ELF-1 (cell line): Measurements from ENCODE around the gene NTN1.

Experiments
- DNase-seq: peaks from one replicate; pipeline ENCODE4 v3.0.0-alpha.2; 2016; ENCODE audit warnings: low read depth, low spot score

Gene NTN1

DNA sequence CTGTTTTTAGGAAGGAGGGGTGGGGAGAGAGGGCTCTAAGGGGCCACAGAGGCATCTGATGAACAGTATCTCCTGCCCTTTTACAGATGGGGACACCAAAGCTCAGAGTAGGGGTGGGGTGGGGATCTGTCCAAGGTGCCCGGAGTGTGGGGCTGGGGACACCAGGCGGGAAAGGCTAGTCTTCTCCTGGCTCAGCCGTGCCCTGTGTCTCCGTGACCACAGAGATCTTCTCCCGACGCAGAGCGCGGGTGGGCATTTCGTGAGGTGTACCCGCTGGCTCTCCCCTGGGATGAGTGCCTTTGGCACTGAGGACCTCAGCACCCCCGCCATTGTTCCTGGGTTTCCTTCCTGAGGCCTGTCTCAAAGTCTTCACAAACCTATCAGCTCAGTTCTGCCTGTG, 209.6 kb downstream of the NTN1 start:
- DNase-seq = no peak

DNA sequence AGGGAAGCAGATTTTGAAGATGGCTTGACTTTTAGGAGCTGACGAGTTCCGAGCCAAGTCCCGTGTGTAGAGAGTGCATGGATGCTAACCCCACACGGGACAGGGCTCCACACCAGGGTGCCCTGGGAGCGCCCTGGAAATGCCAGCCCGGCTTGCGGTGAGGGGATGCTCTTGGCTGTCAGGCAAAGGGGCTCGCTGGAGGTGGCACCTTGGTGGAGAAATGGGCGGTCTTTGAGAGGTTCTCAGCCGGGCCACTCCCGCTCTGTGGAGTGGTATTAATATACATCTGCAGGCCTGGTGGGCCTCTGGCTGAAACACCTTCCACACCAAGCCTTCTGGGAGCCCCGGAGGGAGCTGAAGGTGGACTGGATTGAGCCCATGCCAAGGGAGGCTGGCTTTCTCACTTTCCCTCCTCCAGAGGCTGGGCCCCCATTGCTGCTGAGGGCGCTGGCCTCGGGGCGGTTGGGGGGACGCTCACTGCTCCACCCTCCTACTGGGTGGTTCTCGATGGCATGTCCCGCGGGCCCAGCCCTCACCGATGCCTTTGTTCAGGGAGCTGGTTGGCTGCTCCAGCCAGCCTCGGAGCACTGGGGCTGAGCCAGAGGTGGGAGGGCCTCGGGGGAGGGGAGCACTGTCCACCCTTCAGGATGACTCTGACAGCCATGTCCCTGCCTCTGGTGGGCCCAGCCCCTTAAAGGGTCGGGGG, 210.3 kb downstream of the NTN1 start:
- no peak for DNase-seq

DNA sequence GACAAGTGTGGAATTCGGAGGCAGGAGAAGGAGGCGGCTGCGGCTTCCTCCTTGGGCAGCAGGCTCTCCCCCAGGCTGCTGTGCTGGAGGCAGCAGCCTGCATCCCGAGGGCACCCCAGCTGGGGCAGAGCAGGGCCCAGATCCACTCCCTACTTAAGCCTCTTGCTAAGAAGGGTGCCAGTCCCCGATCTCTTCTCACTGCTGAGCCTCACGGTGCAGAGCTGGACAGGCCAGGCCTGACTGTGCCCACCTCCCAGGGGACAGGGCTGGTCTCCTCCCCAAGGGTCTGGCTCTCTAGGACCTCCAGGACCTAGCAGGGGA, 210.8 kb downstream of the NTN1 start:
- DNase-seq = no peak

DNA sequence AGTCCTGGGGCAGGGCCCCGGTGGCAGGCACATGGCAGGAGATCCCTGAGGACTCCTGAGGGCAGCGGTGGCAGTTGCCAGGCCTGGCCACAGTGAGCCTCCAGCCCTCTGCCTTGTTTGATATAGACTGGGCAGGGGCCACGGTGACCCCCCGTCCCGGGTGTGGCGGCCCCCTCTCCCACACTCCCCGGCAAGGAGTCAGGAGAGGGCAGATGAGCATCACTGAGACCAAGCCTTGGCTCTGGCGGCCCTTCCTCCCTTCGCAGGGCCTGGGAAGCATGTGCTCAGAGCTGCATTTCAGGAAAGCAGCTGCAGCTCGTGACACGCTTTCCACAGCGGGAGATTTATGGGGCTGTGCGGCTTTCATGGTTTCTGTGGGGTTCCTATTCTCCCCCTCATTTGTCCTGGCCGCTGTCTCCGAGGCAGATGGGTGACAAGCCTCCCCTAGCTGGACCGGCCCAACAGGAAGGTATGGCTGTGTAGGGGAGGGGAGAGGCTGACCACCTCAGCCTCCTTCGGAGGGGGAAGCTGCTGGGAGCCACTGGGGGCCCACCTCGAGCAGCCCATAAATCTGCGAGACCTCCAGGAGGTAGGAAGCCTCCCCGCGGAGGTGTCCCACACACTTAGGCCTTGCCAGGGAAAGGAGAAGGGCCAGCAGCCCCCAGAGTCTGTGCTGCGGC, 211.4 kb downstream of the NTN1 start:
- no peak for DNase-seq

DNA sequence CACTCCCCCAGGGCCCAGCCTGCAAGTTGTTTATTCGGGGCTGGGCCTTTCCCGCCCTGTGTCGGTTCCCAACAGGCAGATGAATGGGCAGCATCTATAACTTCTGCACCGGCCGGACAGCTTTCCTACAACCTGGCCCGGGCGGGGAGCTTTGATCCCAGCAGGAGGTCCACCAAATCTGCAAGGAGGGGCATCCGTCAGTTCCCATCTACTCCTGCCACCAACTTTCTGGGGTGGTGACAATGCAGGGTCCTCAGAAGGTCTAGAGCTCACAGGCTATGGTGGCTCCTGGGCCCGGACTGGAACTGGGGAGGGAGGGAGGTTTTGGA, 211.9 kb downstream of the NTN1 start:
- DNase-seq = no peak

DNA sequence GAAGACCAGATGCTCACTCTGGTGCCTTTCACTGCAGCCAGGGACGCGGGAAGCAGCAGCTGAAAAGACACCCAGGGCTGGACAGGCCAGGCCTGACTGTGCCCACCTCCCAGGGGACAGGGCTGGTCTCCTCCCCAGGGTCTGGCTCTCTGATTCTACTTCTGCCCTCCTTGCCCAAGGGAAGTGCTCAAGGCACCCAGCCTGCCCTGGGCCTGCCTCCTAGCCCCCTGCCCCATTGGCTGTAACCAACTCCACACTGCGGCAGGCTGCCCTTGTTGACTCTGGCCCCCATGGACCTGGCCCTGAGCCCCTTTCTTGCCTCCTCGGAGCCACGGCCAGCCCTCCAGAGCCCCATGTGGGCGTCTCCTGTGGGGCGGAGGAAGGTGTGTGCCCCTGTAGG, 212.5 kb downstream of the NTN1 start:
- no peak for DNase-seq

DNA sequence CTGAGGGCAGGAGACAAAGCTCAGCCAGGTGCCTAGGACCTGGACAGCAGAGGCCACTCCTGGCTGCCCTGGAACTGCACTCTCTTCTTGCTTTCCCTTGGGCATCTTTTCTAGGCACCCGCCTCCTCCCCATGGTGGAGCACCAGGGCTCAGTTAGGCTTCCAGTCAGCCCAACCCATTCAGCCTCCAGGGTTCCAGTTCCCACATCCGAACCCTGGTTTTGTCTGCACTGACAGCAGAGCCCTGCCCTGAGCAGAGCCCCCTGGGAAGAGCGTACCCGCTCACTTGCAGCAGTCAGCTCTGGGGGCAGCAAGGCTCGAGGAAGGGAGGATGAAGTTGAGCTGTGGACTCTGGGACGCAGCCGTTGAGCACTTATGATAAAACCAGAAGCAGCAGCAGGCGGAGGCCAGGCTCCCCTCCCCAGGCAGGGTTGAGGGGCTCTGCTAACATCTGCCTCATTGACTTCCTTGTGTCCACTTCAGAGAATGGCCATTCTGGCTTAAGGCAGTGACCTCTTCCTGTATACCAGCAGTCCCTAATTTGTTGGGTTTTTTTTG, 213.2 kb downstream of the NTN1 start:
- no peak for DNase-seq

DNA sequence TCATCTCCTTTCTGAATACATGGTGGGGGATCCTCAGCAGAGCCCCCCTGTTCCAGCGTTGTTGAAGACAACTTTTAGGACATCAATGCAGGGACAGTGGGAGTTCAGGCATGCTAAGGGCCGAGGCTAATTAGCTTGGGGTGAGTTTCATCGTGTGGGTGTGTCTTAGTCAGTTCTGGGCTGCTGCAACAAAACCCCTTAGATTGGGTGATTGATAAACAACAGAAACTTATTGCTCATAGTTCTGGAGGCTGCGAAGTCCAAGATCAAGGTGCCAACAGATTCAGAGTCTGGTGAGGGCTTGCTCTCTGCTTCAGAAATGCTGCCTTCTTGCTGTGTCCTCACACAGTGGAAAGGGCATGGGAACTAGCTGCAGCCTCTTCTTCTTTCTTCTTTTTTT, 214.0 kb downstream of the NTN1 start:
- no peak for DNase-seq

DNA sequence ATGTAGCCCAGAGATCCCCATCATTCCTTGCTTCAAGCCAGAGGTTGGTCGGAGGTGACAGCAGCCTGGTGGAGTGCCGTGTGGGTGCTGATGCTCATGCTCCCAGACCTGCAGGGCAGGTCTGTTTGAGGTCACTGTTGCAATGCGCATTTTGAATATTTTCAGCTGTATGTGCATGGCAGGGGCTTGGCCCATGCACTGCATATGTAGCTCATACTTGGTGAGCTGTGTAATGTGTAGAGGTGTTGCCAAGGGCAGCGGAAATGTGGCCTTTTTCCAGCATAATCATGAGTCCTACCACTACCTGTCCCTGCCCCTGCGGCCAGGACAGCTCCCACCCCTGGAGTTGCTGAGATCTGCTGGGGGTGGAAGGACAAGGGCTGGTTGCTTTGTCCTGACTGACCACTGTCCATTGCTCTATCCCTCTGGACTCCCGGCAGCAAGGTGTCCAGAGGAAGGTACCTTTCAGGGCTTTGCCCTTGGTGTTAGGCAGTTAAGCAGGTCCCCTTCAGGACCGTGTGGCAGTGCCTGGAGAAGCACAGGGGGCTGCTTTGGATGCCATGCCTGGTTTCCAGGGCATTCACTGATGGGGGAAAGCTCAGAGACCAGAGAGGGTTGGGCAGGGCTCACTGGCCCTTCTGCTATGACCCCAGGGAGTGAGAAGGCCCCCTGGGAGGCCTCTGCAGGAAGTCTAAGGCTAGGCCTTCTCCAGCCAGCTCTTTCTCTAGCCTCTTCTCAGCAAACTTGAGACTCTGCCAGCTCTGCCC, 215.2 kb downstream of the NTN1 start:
- no peak for DNase-seq

DNA sequence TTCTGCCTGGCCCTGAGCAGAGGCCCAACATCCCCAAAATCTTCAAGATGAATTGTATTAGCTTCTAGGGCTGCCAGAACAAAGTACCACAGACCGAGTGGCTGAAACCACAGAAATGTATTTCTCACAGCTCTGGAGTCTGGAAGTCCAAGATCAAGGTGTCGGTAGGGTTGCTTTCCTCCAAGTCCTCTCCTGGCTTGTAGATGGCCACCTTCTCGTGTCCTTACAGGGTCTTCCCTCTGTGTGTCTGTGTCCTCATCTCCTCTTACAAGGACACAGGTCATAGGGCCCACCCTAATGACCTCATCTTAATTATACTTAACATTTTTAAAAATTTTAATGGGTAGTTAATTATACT, 215.7 kb downstream of the NTN1 start:
- no peak for DNase-seq

DNA sequence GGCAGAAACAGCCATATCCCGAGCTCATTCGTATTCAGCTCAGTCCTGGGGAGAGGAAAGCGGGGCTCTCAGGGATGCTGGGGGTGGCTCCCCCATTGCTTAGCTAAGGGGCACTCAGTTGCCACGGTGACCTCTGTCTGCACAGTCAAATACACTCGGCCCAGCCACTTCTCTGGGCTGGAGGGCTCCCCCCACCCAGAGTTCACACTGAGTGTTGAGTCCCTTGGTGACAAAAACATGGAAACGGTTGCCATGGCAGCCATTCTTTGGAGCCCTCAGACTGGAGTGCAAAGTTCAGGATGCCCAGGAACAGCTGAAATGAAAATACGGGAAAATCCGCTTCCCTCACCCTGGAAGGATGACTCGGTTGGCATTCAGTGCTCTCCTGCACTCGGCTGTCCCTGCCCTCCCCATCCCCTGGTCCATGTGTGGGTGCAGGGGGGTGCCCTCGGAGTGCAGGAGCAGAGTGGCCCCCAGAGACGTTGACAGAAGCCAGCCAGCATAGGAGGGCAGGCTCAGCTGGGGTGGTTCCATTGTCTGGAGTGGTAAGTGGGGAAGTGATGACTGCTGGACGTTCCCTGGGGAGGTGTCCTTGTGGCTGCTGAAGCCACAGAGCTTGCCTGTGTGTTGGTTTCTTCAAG, 216.5 kb downstream of the NTN1 start:
- DNase-seq = no peak

DNA sequence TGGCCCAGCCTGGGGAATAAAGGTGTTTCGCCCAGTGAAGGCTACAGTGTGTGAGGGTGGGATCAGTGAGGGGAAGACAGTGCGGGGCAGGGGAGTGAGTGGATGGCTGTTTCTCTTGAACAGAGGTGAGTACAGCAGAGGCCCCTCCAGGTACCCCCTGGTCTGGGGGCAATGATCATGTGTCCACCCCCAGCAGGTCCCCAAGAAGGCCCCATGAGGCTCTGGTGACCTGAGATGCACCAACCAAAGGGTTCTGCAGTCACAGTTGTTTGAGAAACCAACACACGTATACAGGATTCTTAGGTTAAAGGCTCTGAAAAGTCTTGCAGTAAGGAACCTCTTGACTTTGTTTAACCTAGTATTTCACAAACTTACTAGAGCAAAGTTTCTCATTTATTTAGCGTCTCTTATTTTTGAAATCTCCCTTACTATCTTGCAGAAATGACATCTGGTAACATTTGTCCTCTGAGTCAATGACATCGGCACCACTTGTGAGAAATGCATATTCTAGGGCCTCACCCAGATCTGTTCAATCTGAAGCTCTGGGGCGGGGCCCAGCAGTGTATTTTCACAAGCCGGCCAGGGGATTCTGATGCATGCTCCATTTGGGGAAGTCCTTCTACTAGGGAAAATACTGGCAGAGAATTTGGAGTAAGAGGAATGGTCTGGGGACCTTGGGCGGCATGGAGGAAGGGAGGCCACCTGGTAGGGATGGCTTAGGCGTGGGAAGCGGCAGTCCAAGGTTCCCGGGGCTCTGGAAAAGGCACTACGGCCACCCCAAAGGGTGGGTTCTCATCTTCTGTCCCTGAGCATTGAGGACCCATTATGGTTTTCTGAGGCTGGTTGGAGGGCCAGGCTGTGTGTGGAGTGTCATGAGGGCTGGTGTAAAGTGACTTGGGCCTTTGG, 217.3 kb downstream of the NTN1 start:
- no peak for DNase-seq

DNA sequence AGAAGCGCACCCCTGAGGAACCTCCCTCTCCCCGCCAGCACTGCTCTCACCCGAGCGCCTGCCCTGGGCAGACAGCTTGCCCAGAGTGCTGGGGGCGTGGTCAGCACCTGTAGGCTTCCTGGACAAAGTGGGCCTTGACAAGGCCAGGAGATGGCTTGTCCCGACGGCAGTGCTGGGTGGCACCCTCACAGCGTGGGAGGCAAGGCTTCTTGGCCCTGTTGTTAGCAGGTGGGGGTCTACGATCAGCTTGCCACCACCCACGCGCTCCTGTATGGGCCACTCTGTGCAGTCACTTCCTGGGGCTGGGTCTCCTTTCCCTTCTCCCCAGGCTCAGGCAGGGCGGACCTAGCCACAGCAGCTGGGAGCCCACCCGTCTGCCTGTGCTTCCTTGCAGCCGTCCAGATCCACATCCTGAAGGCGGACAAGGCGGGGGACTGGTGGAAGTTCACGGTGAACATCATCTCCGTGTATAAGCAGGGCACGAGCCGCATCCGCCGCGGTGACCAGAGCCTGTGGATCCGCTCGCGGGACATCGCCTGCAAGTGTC, 218.0 kb downstream of the NTN1 start:
- DNase-seq = no peak

DNA sequence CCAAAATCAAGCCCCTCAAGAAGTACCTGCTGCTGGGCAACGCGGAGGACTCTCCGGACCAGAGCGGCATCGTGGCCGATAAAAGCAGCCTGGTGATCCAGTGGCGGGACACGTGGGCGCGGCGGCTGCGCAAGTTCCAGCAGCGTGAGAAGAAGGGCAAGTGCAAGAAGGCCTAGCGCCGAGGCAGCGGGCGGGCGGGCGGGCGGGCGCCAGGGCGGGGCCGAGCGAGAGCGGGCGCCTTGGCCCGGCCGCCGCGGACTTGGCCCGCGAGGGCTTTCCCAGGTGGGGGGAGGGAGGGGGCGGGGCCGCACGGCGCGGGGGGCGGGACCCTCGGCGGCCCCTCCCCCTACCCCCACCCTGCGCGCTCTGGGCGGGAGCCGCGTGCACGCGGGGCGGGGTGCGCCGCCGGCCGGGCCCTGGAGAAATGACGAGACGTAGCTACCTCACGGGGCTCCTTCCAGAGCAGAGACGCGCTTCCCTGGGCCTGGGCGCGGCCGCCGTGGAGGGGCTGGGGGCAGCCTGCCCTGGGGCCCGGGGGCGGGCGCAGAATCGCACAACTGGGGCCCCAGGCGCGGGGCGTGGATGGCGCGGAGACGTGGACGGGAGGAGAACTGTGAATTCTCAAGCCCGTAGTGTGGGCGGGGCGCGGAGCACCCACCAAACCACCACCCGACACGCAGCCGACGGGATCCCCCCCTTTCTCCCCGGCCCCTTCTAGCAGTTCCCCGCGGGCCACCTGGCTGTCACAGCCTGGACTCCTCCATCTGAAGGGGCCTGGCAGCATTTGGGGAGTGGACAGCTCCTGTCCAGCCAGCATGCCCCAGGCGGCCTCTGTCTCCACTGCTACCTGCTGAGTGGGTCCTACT, 218.7 kb downstream of the NTN1 start:
- DNase-seq = no peak

DNA sequence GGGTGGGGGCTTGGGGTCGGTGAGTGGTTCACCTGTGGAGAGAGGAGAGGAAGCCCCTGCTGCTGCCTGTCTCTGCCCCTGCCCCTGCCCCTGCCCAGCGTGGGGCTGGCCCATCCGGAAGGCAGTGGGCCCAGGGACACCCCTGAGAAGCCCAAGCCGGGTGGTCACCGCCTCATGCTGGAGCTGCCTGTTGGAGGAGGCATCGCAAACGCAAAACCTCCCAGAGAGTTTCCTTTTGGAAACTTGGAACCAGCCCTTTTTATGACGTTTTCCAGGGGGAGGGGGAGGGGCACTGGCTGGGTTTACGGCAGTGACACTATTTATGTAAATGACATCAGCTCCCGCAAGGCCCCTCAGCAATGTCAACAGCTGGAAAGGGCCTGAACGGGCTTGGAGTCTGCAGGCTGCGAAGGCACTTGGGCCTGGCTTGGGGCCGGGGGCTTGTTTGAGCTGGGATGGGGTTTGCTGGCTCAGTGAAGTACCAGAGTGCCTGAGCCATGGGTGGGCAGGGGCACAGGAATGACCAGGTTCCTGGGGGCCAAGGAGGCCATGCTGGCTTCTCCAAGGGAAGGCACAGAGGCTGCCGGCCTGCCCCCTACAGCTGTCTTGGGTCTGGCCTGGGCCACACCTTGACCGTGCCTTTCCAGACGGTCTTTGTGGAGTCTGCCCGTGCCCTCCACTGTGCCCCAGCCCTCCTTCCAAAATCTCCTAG, 219.5 kb downstream of the NTN1 start:
- peak; percentile 94 for DNase-seq

DNA sequence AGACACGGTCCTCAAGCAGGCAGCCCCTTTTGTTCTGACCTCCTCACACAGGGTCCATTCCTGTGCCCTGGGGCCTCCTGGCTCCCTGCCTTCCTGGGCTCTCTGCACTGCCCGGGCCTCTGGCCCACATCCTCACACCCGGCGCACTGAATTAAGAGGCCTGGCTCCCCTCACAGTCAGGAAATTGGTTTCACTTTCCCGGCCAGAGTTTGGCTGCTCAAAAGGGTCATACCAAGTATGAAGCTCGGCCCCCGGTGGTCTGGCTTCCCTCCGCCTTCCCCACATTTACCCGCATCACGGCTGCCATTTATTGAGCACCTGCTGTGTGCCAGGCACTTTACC, 220.0 kb downstream of the NTN1 start:
- peak; percentile 62 for DNase-seq

DNA sequence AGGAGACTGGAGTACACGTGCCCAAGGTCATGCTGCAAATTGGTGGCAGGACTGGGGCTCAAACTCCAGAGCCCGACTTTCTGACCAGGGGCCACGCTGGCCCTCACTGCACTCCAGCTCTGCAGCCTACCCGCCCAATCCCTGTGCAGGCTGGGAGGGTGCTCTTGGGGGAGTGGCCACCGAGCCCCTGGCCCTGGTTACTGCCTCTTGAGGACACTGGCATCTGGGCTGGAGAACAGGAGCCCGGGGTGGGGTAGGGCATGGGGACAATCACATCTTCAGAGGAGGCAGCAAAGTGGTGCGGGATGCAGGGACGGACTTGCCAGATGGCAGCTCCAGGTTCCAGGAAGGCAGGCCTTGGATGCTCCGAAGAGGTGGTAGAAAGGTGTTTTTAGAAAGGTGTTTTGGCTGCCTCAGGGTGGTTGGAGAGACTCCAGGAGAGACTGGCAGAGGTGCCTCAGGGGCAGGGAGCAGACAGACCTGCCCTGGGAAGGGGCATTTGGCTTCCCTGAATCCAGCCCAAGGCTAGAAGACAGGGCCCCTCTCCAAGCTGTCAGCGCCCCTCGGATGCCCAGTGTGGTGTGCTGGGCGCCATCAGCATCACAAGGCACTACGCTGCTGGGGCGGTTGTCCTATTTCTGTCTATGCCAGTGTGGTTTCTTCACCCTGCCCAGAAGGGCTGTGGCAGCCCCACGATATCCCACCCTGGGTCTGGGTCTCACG, 220.6 kb downstream of the NTN1 start:
- no peak for DNase-seq

DNA sequence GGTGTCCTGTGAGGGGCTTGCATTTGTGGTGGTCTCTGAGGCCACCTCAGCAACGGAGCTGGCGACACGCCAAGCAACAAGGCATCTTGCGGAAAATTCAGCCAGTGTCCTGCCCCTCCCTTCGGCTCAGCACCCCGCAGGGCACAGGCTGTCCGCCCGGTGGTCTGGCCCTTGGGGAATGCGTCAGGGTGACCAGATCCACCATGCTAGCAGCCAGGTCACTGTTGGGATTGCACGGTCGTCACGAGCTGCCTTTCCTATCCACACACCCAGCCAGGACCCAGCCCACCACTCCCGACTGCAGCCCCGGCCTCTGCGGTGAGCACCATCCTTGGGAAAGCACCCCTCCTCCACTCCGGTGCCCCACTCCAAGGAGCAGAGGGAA, 221.2 kb downstream of the NTN1 start:
- no peak for DNase-seq

DNA sequence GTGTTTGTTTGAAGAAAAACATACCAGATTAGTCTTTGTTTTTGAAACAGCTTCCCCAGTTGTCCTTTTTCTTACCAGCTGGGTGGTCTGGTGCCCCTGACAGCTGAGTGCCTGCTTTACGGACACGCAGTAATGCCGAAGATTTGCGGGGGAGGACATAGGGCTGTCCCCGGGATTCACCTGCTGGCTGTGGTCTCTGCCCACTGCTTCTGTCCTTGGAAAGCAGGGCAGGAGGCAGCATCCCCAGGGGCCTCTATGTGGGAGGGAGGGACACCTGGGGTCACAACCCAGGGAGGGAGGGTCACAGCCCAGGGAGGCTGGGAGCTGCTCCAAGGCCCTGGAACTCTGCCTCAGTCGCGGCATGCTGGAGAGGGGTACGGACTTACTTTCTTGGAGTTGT, 221.7 kb downstream of the NTN1 start:
- no peak for DNase-seq
